Tibial nerve (tissue), 4 donors: ENCODE results near the gene PCNX2.

Source experiments
- CTCF ChIP-seq, 5 experiments: fragments of 200-600 bp in 3 of 5; fragments of 450-650 bp in 2 of 5; sonication (generic) in 3 of 5; IDR thresholded peaks; one replicate each; pipeline ENCODE4 v1.5.1; 2016 to 2019; ENCODE audit warnings: antibody characterized with exemption in 5 of 5, mild to moderate bottlenecking in 3 of 5, moderate library complexity in 2 of 5
- EP300 ChIP-seq, 2 donors: sonication (generic); formaldehyde crosslinking; IDR thresholded peaks; one replicate each; pipeline ENCODE4 v1.6.1; 2017; ENCODE audit warnings: antibody characterized with exemption in 2 of 2, mild to moderate bottlenecking in 1 of 2
- POLR2A ChIP-seq, 2 donors: fragments of 450-650 bp; IDR thresholded peaks; one replicate each; pipeline ENCODE4 v1.6.1; 2017; ENCODE audit warnings: antibody characterized with exemption in 2 of 2, mild to moderate bottlenecking in 2 of 2, moderate library complexity in 2 of 2

- no peak for TF ChIP-seq CTCF (IDR thresholded peaks at IDR 0.05)
- no peak for TF ChIP-seq POLR2A (IDR thresholded peaks at IDR 0.05)
- no peak for TF ChIP-seq EP300 (IDR thresholded peaks at IDR 0.05)
These were observed 44.3 kb downstream of the PCNX2 start for GRCh38 chr1:233251201-233251720.
